ENCODE results near the gene SPATA2.
"Not testable (repeated sequence)": the region's sequence is repeated elsewhere in the genome, so short reads cannot be mapped to it uniquely, and the experiment has no call there.

Gene SPATA2

GRCh38 chr20:49862607-49863200 lies 52.6 kb downstream of the SPATA2 start:
- in situ Hi-C loops (cut with HindIII; ENCODE audit: low sequenced_read_pairs) = no loop called here

- in situ Hi-C loops (cut with HindIII; ENCODE audit: low sequenced_read_pairs) = not testable (repeated sequence)
These were observed 54.1 kb downstream of the SPATA2 start for GRCh38 chr20:49861232-49861631.

GRCh38 chr20:49859807-49860206 lies 55.5 kb downstream of the SPATA2 start:
- in situ Hi-C loops (cut with HindIII; ENCODE audit: low sequenced_read_pairs) = no loop called here

- in situ Hi-C loops (cut with HindIII; ENCODE audit: low sequenced_read_pairs) = no loop called here
These were observed 56.3 kb downstream of the SPATA2 start for GRCh38 chr20:49859011-49859410.

- in situ Hi-C loops (cut with HindIII; ENCODE audit: low sequenced_read_pairs) = no loop called here
These were observed 57.2 kb downstream of the SPATA2 start for GRCh38 chr20:49858076-49858585.

- in situ Hi-C loops (cut with HindIII; ENCODE audit: low sequenced_read_pairs) = no loop called here
These were observed 58.4 kb downstream of the SPATA2 start for GRCh38 chr20:49856904-49857303.

GRCh38 chr20:49854190-49854875 lies 61.0 kb downstream of the SPATA2 start:
- in situ Hi-C loops (cut with HindIII; ENCODE audit: low sequenced_read_pairs) = no loop called here

GRCh38 chr20:49853640-49854039 lies 61.7 kb downstream of the SPATA2 start:
- in situ Hi-C loops (cut with HindIII; ENCODE audit: low sequenced_read_pairs) = no loop called here

All from DLD1 (cell line).